ENCODE results near the gene ASCC1.
"Not testable (repeated sequence)": the region's sequence is repeated elsewhere in the genome, so short reads cannot be mapped to it uniquely, and the experiment has no call there.

The ASCC1 gene

DNA sequence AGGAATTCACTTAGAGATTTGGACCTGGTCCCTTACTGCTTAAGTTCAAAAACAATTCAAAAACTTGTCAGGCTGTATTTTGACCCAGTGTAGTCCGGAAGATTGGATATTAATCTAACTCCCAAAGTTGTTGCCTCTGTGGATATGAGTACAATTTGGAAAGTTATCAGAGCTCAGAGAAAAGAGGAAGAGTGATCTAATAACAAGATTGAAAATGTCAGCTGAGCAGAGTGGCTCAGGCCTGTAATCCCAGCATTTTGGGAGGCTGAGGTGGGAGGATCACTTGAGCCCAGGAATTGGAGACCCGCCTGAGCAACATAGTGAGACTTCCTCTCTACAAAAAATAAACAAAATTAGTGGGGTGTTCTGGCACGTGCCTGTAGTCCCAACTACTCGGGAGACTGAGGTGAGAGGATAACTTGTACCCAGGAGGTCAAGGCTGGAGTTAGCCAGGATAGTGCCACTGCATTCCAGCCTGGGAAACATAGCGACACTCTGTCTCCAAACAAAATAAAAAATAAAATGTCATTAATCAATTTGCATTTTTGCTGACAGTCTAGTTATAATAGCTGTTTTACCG is 3.2 kb upstream of the ASCC1 start:
- no peak for DNase-seq

DNA sequence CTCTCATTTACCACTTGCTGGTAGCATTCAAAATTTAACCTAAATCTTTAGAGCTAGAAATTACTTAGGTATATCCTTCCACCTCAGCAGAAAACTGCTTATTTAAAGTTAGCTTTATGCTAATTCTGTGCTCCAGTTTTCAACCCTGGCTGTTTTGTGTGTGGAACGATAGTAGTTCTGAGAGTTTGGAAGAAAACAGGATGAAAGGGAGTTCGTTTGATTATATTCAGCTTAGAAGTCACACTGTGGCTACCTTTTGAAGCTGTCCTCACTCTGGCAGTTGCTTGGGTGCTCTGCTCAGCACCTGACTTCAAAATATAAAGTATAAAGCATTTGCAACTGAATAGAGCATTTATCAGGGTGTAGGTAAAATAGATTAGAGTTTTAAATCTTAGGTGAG is 2.6 kb upstream of the ASCC1 start:
- DNase-seq = no peak

DNA sequence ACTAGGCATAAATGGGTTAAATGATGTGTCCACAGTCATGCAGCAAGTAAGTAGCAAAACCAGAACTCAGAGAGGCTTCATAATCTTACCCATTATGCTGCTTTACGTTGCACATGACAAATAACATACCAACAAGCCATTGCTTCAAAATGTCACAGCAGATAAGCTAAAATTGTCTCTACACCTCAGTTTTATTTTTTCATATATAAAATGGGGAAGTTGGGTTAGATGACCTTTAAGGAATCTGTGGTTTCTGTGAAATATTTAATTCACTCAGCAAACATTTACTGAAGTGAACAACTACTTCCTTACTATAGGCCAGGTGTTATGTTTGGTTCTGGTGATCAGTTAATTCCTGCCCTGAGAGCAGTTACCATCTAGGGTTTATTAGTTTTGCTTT is 2.2 kb upstream of the ASCC1 start:
- DNase-seq = peak; percentile 35

DNA sequence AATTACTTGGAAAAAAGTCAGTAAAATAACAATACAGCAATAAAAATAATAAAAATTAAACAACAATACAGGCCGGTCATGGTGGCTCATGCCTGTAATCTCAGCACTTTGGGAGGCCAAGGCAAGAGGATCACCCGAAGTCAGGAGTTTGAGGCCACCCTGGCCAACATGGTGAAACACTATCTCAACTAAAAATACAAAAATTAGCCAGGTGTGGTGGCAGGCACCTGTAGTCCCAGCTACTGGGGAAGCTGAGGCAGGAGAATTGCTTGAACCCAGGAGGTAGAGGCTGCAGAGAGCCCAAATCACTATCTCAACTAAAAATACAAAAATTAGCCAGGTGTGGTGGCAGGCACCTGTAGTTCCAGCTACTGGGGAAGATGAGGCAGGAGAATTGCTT is 4.2 kb downstream of the ASCC1 start:
- DNase-seq = not testable (repeated sequence)

DNA sequence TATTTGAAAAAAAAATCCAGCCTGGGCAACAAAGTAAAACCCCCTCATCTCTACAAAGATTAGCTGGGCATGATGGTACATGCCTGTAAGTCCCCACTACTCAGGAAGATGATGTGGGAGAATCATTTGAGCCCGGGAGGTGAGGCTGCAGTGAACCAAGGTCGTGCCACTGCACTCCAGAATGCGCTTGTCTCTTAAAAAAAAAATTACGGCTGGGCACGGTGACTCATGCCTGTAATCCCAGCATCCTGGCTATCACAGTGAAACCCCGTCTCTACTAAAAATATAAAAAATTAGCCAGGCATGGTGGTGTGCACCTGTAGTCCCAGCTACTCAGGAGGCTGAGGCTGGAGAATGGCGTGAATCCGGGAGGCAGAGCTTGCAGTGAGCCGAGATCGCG is 4.7 kb downstream of the ASCC1 start:
- not testable (repeated sequence) for DNase-seq

DNA sequence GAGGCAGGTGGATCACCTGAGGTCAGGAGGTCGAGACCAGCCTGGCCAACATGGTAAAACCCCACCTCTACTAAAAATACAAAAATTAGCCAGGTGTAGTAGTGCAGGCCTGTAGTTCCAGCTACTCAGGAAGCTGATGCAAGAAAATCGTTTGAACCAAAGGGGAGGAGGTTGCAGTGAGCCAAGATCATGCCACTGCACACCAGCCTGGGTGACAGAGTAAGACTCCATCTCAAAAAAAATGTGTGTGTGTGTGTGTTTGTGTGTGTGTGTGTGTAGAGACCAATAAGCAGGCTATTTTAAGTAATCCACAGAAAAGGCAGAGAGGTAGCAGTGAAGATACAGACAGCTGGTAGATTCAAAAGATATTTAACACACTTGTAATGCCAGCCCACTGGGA is 7.5 kb downstream of the ASCC1 start:
- DNase-seq = peak; percentile 31

DNA sequence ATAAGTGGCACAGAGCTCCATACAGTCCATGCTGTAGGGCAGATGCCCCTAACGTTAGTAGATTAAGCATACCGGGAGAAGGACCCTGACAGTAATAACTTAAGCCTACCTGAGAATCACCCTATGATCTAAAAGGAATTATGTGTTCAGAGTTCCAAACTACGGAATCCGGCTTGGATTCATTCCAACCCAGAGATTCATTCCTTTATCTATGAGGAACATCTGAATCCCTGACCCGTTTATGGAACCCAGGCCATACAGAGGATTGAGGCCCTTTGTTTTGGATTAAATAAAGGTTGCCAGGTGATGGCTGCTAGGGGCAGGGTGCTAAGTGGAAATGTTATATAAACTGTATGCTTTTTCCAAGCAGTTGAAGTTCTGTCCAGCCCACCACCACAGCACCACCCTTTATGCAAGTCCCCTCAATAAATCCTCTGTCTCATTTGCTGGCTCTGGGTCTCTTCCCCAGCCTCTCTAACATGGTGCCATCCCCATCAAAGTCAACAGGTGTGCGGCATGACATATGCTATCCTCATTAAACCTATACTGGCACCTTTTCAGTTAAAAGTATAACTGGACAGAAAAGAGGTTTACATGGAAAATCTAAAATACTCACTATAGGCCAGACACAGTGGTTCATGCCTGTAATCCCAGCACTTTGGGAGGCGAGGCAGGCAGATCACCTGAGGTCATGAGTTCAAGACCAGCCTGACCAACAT is 9.4 kb downstream of the ASCC1 start:
- DNase-seq = no peak

DNA sequence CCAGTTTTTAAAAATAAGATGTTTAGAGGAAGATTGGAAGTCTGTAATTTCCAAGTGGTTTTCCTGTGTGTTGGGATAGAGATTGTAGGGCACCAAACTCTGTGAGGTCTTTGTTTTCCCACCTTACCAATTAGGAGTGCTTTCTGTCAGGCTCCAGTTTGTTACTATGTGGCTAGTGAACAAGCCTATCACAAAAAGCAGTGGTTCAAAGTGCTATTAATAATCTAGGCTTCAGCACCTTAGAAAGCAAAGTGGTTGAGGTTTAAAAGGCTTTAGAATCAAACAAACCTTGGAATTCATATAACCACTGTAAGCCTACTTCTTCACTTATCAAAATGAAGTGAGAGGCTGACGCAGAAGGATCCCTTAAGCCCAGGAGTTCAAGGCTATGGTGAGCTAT is 11.4 kb downstream of the ASCC1 start:
- no peak for DNase-seq

DNA sequence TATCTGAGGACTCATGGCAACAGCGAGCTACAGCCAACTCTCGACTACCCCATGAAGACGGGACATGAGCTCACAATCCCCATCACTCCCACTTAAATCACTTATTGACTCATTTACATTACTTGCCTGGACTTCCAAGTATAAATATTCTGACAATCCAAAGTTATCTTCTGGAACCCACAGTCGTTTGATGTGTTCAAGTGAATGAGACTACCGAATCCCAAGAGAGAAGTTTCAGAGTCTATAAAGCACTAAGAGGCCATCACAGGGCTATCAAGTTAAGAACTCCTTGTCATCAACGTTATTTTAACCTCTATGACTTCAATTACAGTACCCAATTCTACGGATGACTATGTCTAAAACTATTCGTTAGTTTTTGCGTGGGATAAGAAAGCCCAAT is 11.8 kb downstream of the ASCC1 start:
- no peak for DNase-seq

DNA sequence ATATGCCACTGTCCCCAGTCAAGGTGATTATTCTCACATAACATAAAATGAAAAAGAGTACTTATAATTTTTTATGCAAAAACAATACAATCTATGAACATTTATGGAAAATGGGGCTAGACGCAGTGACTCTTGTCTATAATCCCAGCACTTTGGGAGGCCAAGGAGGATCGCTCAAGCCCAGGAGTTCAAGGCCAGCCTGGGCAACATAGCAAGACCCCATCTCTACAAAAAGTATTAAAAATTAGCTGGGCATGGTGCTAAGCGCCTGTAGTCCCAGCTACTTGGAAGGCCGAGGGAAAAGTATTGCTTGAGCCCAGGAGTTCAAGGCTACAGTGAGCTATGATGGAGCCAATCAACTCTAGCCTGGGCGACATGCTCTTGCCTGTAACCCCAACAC is 14.8 kb downstream of the ASCC1 start:
- no peak for DNase-seq

DNA sequence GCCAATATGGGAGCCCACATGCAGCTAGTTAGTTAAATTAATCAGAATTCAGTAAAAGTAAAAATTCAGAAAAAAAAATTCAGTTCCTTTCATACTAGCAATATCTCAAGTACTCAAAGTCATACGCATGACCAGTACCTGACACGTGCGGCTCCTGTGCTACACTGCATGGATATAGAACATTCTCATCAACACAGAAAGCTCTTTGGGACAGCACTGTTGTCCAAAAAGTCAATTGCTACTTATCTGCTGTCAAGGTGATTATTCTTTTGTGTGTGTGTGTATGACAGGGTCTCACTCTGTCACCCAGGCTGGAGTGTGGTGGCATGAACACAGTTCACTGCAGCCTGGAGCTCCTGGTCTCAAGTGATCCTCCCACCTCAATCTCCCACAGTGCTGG is 15.2 kb downstream of the ASCC1 start:
- no peak for DNase-seq

DNA sequence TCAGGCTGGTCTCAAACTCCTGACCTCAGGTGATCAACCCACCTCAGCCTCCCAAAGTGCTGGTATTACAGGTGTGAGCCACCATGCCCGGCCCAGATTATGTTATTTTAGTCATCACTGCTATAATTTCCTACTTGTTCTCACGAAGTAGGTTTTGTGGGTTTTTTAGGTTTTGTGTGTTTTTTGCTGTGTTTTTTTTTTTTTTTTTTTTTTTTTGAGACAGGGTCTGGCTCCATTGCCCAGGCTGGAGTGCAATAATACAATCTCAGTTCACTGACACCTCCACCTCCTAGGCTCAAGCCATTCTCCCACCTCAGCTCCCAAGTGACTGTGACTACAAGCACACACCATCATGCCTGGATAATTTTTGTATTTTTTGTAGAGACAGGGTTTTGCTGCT is 21.1 kb downstream of the ASCC1 start:
- DNase-seq = no peak

DNA sequence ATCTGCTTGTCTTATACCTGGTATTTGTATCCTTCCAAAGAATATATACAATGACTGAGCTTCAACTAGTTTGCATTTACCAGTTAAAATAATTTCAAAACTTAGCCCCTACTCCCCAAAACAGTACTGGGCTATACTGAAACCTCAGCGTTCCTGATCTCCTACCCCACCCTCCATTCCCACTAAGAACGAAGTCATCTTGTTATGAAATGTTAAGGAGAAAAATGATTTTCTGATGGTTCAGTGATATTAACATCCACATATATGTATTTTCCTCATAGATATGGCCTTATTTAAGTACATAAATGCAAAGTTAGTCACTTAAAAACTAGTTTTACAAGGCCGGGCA is 29.1 kb downstream of the ASCC1 start:
- no peak for DNase-seq

DNA sequence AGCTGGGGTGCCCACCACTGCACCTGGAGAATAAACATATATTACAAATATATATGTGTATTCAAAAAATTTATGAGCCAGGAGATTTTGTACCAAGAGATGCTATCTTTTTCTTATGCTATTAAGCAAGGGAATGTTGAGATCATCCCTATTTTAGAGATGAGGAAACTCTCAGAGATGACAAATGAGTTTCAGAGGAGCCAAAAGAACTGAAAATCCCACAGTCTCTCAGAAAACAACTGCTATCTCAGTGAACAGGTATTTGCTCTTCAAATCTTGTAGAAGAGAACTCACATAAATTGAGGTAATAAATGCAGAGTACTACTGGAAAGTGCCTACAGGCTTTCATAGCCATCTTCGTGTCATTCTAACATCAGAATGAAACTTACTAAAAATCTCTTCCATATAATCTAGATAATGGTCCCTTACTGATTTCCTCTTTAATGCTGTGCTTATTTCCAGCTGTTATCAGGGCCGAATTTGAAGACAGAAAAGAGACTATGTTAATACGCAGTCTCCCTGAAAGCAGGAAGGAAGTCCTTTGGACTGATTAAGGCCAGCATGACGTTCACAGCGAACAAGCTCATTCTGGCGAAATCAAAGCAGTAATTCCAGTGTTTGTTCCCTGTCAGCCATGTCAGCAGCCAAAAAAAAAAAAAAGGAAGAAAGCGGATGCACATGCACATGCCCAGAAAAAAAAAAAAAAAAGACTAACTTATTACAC is 29.7 kb downstream of the ASCC1 start:
- DNase-seq = no peak

DNA sequence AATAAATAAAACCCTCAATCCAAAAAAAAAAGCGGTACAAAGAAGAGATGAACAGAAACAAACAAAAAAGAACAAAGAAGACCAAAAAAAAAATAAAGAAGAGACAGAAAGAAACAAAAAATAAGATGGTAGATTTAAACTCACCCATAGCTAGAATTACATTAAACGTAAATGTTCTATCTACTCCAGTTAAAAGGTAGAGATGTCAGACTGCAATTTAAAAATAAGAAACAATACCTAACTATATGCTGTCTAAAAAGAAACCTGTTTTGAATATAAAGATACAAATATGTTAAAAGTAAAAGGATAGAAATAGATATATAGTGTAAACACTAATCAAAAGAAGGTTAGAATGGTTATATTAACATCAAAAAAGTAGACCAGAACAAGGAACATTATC is 31.9 kb downstream of the ASCC1 start:
- DNase-seq = no peak

DNA sequence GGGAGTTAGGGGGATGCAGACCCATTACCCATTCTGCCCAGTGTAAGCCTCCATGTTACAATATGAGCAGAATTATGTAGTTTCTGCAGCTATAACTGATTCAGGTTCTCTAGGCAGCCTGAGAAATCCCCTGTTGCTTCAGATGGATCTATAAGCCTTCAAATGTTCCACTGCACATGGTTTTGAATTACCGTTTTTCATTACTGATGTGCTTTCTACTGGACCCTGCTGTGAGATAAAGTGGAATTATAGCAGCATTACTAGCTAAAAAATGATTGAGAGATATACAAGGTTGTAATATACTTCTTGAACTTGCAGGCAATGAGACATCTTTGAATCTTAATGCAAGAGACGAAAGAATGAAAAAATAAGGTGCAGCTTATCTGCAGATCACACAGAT is 38.6 kb downstream of the ASCC1 start:
- no peak for DNase-seq

DNA sequence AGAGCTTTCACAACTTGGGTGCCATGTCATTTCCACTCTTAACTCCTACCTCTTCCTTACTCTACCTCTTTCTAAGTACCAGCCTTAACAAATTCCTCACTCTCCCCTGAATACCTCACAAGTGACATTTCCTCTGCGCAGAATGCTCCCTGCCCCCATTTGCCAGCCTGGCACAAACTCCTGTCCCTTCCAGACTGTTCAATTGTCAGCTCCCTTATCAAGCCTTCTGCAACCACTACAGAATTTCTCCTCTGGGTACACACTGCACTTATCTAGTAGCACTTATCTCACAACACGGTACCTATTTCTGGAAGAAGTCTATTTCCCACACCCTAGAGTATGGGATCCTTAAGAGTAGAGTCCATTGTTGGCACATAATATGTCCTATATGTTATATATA is 39.4 kb downstream of the ASCC1 start:
- DNase-seq = no peak

DNA sequence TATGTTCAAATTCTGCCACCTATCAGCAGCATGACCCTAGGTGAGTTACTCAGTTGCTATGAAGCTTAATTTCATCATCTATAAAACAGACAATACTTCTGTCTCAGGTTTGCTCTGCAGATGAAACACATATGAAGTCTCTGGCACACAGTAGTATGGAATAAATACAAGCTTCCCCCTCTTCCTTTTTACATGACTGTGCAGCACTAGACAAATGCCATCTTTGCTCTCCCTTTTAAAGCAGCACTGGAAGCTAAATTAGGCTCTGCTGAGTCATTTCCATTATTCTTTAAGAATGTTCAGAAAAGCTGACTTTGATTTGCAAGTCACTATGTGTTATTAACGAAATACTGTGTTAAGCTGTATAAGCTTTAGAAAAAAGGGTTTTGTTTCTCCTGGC is 40.9 kb downstream of the ASCC1 start:
- peak; percentile 13 for DNase-seq

DNA sequence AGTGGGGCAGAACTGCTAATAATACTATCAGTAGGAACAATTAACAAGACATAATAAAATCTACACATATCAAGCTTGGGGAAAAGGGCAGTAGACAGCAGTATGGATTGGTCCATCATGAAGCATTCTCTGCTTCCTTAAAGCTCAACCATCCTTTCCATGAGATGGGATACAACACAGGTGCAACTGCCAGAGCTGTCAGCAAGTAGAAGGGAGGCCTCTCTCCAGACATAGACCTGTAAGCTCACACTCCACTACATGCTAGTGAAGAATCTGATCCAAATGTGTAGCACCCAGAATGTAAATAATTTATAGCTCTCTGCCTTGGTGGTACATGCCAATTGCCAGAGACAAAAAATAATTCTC is 41.8 kb downstream of the ASCC1 start:
- DNase-seq = no peak

DNA sequence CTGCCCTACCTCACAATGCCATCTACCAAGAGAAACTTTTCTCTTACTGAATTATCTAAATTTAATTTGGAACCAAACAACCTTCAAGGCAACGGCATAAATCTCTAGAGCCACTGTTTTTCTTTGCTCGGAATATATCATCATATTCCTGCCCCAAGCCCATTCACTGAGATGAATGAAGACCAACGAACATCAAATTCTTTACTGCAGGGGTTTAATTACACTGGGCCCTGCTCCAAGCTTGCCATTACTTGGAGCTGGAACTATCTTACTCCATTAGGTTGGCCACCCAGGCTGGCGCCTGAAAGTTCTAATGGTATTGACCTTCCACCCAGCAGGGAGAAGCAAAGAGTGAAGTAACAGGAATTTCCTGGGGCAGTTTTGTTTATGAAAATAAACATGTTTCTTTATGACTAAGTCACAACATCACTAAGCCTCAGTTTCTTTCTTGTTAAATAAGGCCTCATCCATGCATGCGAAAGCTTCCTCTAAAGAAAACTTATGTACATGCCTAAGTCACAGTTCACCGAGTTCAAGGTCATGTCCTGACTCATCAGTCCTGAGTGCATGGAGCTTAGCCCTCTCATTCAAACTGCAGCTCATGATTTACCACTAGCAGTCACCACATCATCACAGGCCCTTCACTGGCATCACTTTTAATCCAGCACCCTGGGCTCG is 42.3 kb downstream of the ASCC1 start:
- DNase-seq = peak; percentile 40

DNA sequence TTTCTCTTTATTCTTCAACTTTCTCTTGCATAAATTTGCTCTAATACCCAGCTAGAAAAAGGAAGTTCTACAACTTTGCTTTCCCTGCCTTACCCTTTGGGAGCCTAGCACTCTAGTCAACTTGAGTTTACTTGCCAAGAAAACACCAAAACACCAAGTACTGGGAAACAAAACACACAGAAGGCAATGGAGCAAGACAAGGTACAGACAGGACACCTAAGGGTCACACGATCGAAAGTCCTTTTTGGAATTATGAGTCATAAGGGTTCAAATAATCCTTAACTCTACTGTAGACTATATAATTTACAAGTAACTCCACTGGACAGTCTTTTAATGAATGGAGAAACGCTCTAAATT is 42.8 kb downstream of the ASCC1 start:
- no peak for DNase-seq

DNA sequence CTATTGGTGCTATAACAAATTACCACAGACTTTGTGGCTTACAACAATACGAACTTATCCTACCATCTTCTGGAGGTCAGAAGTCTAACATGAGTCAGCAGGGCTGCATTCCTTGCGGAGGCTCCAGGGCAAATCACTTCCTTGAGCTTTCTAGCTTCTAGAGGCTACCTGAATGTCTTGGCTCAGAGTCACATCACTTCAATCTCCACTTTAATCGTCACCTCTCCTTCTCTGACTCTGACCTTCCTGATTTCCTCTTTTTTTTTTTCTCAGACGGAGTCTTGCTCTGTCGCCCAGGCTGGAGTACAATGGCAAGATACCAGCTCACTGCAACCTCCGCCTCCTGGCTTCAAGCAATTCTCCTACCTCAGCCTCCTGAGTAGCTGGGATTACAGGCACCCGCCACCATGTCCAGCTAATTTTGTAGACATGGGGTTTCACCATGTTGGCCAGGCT is 44.9 kb downstream of the ASCC1 start:
- no peak for DNase-seq

DNA sequence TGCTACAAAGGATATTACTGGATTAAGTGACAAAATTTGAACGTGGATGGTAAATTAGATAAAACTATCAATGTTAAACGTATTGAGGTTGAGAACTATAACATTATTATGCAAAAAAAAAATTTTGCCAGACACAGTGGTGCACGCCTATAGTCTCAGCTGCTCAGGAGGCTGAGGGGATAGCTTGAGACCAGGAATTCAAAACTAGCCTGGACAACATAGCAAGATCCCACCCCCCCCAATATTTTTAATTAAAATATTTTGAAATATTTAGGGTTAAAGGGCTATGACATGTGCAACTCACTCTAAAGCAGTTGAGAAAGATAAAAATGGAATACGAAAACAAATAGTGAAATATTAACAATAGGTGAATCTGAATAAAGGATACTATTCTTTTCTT is 45.3 kb downstream of the ASCC1 start:
- DNase-seq = no peak

DNA sequence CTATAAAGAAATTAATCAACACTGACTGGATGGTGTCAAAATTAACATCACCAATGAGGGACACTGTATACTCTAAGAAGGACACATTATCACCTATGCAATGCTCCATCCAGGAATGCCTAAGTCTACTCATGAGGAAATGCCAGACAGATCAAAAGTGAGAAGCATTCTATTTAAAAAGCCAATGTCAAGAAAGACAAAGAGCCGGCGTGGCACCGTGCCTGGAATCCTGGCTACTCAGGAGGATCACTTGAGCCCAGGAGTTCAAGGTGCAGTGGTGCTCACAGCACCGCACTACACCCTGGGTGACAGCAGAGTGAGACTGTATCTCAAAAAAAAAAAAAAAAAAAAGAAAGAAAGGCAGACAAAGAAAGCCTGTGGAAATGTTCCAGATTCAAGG is 45.8 kb downstream of the ASCC1 start:
- DNase-seq = no peak
